Sigmoid colon (tissue), 7 donors: Measurements from ENCODE around the gene MICOS13. TPM values are rescaled to one million over a fixed set of nuclear protein-coding genes. Genes with fewer than 3 reads are reported as not detected.

ENCODE experiments used
- DNase-seq: peaks from one replicate; pipeline ENCODE4 v3.0.0-alpha.2; 2019
- H3K27ac ChIP-seq, 4 donors: fragments of 200-600 bp; sonication (generic); one replicate each; pipeline ENCODE4 v1.5.1; 2016 to 2019; ENCODE audit warnings: mild to moderate bottlenecking in 1 of 4
- H3K27me3 ChIP-seq, 3 donors: fragments of 200-600 bp; sonication (generic); one replicate each; pipeline ENCODE4 v1.5.1; 2019; ENCODE audit warnings: mild to moderate bottlenecking in 1 of 3
- H3K36me3 ChIP-seq, 4 donors: fragments of 200-600 bp; sonication (generic); one replicate each; pipeline ENCODE4 v1.5.1; 2016 to 2019
- H3K4me1 ChIP-seq, 4 donors: fragments of 200-600 bp; sonication (generic); one replicate each; pipeline ENCODE4 v1.5.1; 2017 to 2019
- H3K4me3 ChIP-seq, 4 donors: fragments of 200-600 bp; sonication (generic); one replicate each; pipeline ENCODE4 v1.5.1; 2017 to 2019; ENCODE audit warnings: mild to moderate bottlenecking in 2 of 4, moderate library complexity in 1 of 4
- H3K9me3 ChIP-seq, 4 donors: fragments of 200-600 bp in 3 of 4; sonication (generic) in 3 of 4; one replicate each; pipeline versions ENCODE4 v1.5.1 to v1.6.1; 2013 to 2019
- CTCF ChIP-seq, 4 experiments: fragments of 450-650 bp in 3 of 4; fragments of 200-600 bp in 1 of 4; IDR thresholded peaks; one replicate each; pipeline ENCODE4 v1.5.1; 2016 to 2019; ENCODE audit warnings: antibody characterized with exemption in 4 of 4, mild to moderate bottlenecking in 3 of 4, moderate library complexity in 2 of 4
- EP300 ChIP-seq, 4 donors: sonication (generic); formaldehyde crosslinking; IDR thresholded peaks; one replicate each; pipeline ENCODE4 v1.6.1; 2017; ENCODE audit warnings: antibody characterized with exemption in 4 of 4
- POLR2A ChIP-seq, 2 donors: fragments of 450-650 bp; IDR thresholded peaks; one replicate each; pipeline ENCODE4 v1.6.1; 2016; ENCODE audit warnings: antibody characterized with exemption in 2 of 2, mild to moderate bottlenecking in 2 of 2, moderate library complexity in 2 of 2
- POLR2AphosphoS5 ChIP-seq, 4 donors: sonication (generic); formaldehyde crosslinking; IDR thresholded peaks; one replicate each; pipeline ENCODE4 v1.6.1; 2017; ENCODE audit warnings: antibody characterized with exemption in 4 of 4
- WGBS, 2 donors: extraction: QIAGEN DNeasy Blood & Tissue Kit; methylation state at CpG; one replicate each; pipeline ENCODE4 v1.1.7; 2013; 5-methylcytosine and 5-hydroxymethylcytosine counted together
- intact Hi-C: fragments of 100-400 bp; cut with DNase I; formaldehyde crosslinking; loops from one replicate; pipeline ENCODE4 v1.15.1; 2023
- polyA plus RNA-seq, 3 donors: library from polyadenylated mRNA; stranded (reverse); fragments of 200-250 nt; gene quantifications; one replicate each; pipeline ENCODE4 v1.2.3, GENCODE V29; 2013
- total RNA-seq, 4 donors: library from RNA; depleted of rRNA; stranded (reverse); fragments of >200 nt; gene quantifications; one replicate each; pipeline ENCODE4 v1.1.0, GENCODE V29; 2016
- donor health status: healthy with polysubstance abuse.
- donor health status: Bipolar disorder and iron deficiency.
- donor health status: healthy.

The MICOS13 gene
- total and polyA plus RNA-seq, 7 donors: 39.6 to 160 (median 87.8) TPM

GRCh38 chr19:5667751-5668271, 12.5 kb downstream of the MICOS13 start:
- H3K4me3 ChIP-seq: no peak overlapping the region
- TF ChIP-seq EP300 (IDR thresholded peaks at IDR 0.05) (no peak), POLR2A (IDR thresholded peaks at IDR 0.05) (no peak), POLR2AphosphoS5 (IDR thresholded peaks at IDR 0.05) (no peak), CTCF (IDR thresholded peaks at IDR 0.05) (no peak)
- H3K36me3 ChIP-seq: peaks cover 41 to 79% (median 63%) of the 10 kb centered on the region in 4 donors
- intact Hi-C loops: no loop called here
- H3K9me3 ChIP-seq: no peaks in the 10 kb centered on the region
- 85 to 88% methylated on average over 22 of the region's 22 CpGs for WGBS, 2 donors
- no peaks in the 10 kb centered on the region for H3K27me3 ChIP-seq
- H3K27ac ChIP-seq: no peak overlapping the region
- DNase-seq: no peak
- H3K4me1 ChIP-seq: no peaks in the 10 kb centered on the region

- no peak for TF ChIP-seq EP300 (IDR thresholded peaks at IDR 0.05)
- no peak for TF ChIP-seq POLR2AphosphoS5 (IDR thresholded peaks at IDR 0.05)
- TF ChIP-seq POLR2A (IDR thresholded peaks at IDR 0.05): no peak
- TF ChIP-seq CTCF (IDR thresholded peaks at IDR 0.05): no peak
- 93 to 95% methylated on average over 26 of the region's 26 CpGs for WGBS, 2 donors
- Histone ChIP-seq H3K36me3 (peaks cover 44 to 87% (median 71%) of the 10 kb centered on the region in 4 donors), H3K27ac (no peak overlapping the region), H3K27me3 (no peaks in the 10 kb centered on the region), H3K4me1 (no peaks in the 10 kb centered on the region), H3K9me3 (no peaks in the 10 kb centered on the region), H3K4me3 (no peak overlapping the region)
- intact Hi-C loops: no loop called here
- no peak for DNase-seq
Observed at GRCh38 chr19:5666921-5667610, 13.2 kb downstream of the MICOS13 start.

- Histone ChIP-seq H3K27ac (no peak overlapping the region), H3K27me3 (no peaks in the 10 kb centered on the region), H3K4me3 (no peak overlapping the region), H3K4me1 (no peaks in the 10 kb centered on the region), H3K9me3 (no peaks in the 10 kb centered on the region), H3K36me3 (peaks cover 55 to 94% (median 82%) of the 10 kb centered on the region in 4 donors)
- WGBS, 2 donors: 77% methylated on average over 10 of the region's 10 CpGs
- no peak for DNase-seq
- TF ChIP-seq EP300 (IDR thresholded peaks at IDR 0.05): no peak
- TF ChIP-seq POLR2AphosphoS5 (IDR thresholded peaks at IDR 0.05): no peak
- intact Hi-C loops: no loop called here
Observed at GRCh38 chr19:5665781-5666513, 14.4 kb downstream of the MICOS13 start.

- Histone ChIP-seq H3K4me3 (no peak overlapping the region), H3K27me3 (no peaks in the 10 kb centered on the region), H3K4me1 (no peaks in the 10 kb centered on the region), H3K27ac (no peak overlapping the region), H3K36me3 (peaks cover 53 to 100% (median 89%) of the 10 kb centered on the region in 4 donors), H3K9me3 (no peaks in the 10 kb centered on the region)
- no peak for DNase-seq
- WGBS, 2 donors: 86 to 91% methylated on average over 2 of the region's 2 CpGs
- TF ChIP-seq POLR2A (IDR thresholded peaks at IDR 0.05) (no peak), POLR2AphosphoS5 (IDR thresholded peaks at IDR 0.05) (no peak), EP300 (IDR thresholded peaks at IDR 0.05) (no peak), CTCF (IDR thresholded peaks at IDR 0.05) (no peak)
- intact Hi-C loops: no loop called here
Observed at GRCh38 chr19:5664515-5664914, 15.8 kb downstream of the MICOS13 start.

GRCh38 chr19:5663904-5664303, 16.4 kb downstream of the MICOS13 start:
- DNase-seq: no peak
- intact Hi-C loops: no loop called here
- Histone ChIP-seq H3K27ac (no peak overlapping the region), H3K4me1 (no peaks in the 10 kb centered on the region), H3K9me3 (no peaks in the 10 kb centered on the region), H3K4me3 (no peak overlapping the region), H3K27me3 (no peaks in the 10 kb centered on the region), H3K36me3 (peaks cover 48 to 100% (median 88%) of the 10 kb centered on the region in 4 donors)
- no peak for TF ChIP-seq CTCF (IDR thresholded peaks at IDR 0.05)
- TF ChIP-seq POLR2AphosphoS5 (IDR thresholded peaks at IDR 0.05): no peak
- no peak for TF ChIP-seq EP300 (IDR thresholded peaks at IDR 0.05)
- no peak for TF ChIP-seq POLR2A (IDR thresholded peaks at IDR 0.05)
- WGBS, 2 donors: 95 to 96% methylated on average over 17 of the region's 17 CpGs
